Endodermal cell (in vitro differentiated cells): Measurements from ENCODE around the gene BTAF1. TPM values are rescaled to one million over a fixed set of nuclear protein-coding genes. Genes with fewer than 3 reads are reported as not detected.

Experiments
- DNase-seq: peaks from one replicate; pipeline ENCODE4 v3.0.0-alpha.2; 2017
- H3K27ac ChIP-seq: 2 replicates; pipeline ENCODE4 v1.5.1; 2013; ENCODE audit warnings: mild to moderate bottlenecking, low read depth, low read length, moderate library complexity
- H3K27me3 ChIP-seq: 2 replicates; pipeline ENCODE4 v1.6.1; 2013; ENCODE audit warnings: mild to moderate bottlenecking, low read length, moderate library complexity; ENCODE audit not compliant: insufficient read depth, control insufficient read depth, poor library complexity, severe bottlenecking
- H3K36me3 ChIP-seq: 2 replicates; pipeline ENCODE4 v1.7.0; 2013; ENCODE audit warnings: mild to moderate bottlenecking, low read length, moderate library complexity; ENCODE audit not compliant: control insufficient read depth, insufficient read depth
- H3K4me1 ChIP-seq: one replicate; pipeline ENCODE4 v1.7.0; 2013; ENCODE audit warnings: low read length; ENCODE audit not compliant: control insufficient read depth, insufficient read depth
- H3K4me3 ChIP-seq: 2 replicates; pipeline ENCODE4 v1.5.1; 2013; ENCODE audit warnings: mild to moderate bottlenecking, low read length, moderate library complexity
- H3K9ac ChIP-seq: 2 replicates; pipeline ENCODE4 v1.6.1; 2013; ENCODE audit warnings: mild to moderate bottlenecking, low read length, moderate library complexity; ENCODE audit not compliant: poor library complexity, severe bottlenecking; ENCODE audit errors: extremely low read depth
- H3K9me3 ChIP-seq: 2 replicates; pipeline ENCODE4 v1.6.1; 2013; ENCODE audit warnings: mild to moderate bottlenecking, low read length, moderate library complexity; ENCODE audit not compliant: control insufficient read depth
- H3K27ac Mint-ChIP-seq: 2 replicates; pipeline ENCODE4 v1.8.0; 2020; ENCODE audit warnings: mixed read lengths
- H3K27me3 Mint-ChIP-seq: 2 replicates; pipeline ENCODE4 v1.8.0; 2021; ENCODE audit warnings: mild to moderate bottlenecking, mixed read lengths; ENCODE audit not compliant: insufficient read depth
- H3K36me3 Mint-ChIP-seq: 2 replicates; pipeline ENCODE4 v1.8.0; 2020; ENCODE audit warnings: low read depth, mixed read lengths
- H3K4me1 Mint-ChIP-seq: 2 replicates; pipeline ENCODE4 v1.8.0; 2020; ENCODE audit warnings: mixed read lengths
- H3K4me3 Mint-ChIP-seq: 2 replicates; pipeline ENCODE4 v1.8.0; 2020; ENCODE audit warnings: mild to moderate bottlenecking, moderate library complexity, mixed read lengths
- H3K9me3 Mint-ChIP-seq: 2 replicates; pipeline ENCODE4 v1.8.0; 2020; ENCODE audit warnings: mild to moderate bottlenecking, mixed read lengths
- WGBS, 2 experiments: methylation state at CpG; one replicate each; pipeline versions ENCODE4 v1.1.5 to v1.1.7; 2013; ENCODE audit warnings: missing lambda C conversion rate in 2 of 2, mixed read lengths in 1 of 2; ENCODE audit not compliant: insufficient coverage in 1 of 2, insufficient read length in 1 of 2; 5-methylcytosine and 5-hydroxymethylcytosine counted together
- total RNA-seq, 2 donors: library from RNA; stranded (reverse); fragmentation: NEBNext Ultra II Directional in 1 of 2; extraction: Animal tissue kit (Norgen Biotek cat#: 25700) in 1 of 2; gene quantifications; 2 replicates in 1 of 2; 3 replicates in 1 of 2; pipeline ENCODE4 v1.2.1, GENCODE V29; 2021
- TF ChIP-seq, protein P1 (sequence below): fragments of 200-600 bp; sonication (generic); conservative IDR thresholded peaks from 2 replicates; pipeline ENCODE4 v1.5.0; 2021; ENCODE audit warnings: antibody characterized with exemption, mild to moderate bottlenecking

BTAF1 gene
- total RNA-seq, 2 donors from 2014 or later = 46.2 to 54.3 TPM

DNA sequence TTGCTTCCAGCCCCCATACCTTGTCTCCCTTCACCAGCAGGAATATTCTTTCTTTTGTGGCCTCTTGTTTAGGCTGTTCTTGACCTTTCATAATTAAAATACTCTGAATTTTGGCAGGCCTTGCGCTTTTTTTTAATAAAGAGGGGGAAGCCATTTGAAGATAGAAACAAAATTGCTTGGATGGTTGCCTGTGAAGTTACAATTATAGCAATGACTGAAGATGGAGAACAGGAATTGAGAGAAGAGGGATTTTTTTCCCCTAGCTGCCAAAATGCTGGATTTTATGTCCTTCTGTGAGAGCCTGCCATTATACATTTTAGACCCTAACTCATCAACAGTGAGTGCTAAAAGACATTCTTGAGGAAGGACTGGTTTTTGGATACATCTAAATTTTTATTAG is 39.0 kb upstream of the BTAF1 start:
- Mint-ChIP-seq H3K4me3 (no peak overlapping the region), H3K9me3 (peaks cover 6% of the 10 kb centered on the region), H3K27ac (peak overlapping the region; percentile 57), H3K4me1 (peaks cover 45% of the 10 kb centered on the region), H3K36me3 (peaks cover 4% of the 10 kb centered on the region), H3K27me3 (peaks cover 2% of the 10 kb centered on the region)
- Histone ChIP-seq H3K4me1 (peaks cover 13% of the 10 kb centered on the region), H3K27me3 (no peaks in the 10 kb centered on the region), H3K9ac (no peak overlapping the region), H3K4me3 (no peak overlapping the region), H3K9me3 (peaks cover 14% of the 10 kb centered on the region), H3K36me3 (no peaks in the 10 kb centered on the region), H3K27ac (peak overlapping the region; percentile 92)
- no peak for DNase-seq
- TF ChIP-seq, protein P1, sequence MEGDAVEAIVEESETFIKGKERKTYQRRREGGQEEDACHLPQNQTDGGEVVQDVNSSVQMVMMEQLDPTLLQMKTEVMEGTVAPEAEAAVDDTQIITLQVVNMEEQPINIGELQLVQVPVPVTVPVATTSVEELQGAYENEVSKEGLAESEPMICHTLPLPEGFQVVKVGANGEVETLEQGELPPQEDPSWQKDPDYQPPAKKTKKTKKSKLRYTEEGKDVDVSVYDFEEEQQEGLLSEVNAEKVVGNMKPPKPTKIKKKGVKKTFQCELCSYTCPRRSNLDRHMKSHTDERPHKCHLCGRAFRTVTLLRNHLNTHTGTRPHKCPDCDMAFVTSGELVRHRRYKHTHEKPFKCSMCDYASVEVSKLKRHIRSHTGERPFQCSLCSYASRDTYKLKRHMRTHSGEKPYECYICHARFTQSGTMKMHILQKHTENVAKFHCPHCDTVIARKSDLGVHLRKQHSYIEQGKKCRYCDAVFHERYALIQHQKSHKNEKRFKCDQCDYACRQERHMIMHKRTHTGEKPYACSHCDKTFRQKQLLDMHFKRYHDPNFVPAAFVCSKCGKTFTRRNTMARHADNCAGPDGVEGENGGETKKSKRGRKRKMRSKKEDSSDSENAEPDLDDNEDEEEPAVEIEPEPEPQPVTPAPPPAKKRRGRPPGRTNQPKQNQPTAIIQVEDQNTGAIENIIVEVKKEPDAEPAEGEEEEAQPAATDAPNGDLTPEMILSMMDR = no peak
- 81% methylated on average over 1 of the region's 1 CpG; no CpG with 5 or more reads in 1 of the 2 experiments for WGBS, 2 experiments

DNA sequence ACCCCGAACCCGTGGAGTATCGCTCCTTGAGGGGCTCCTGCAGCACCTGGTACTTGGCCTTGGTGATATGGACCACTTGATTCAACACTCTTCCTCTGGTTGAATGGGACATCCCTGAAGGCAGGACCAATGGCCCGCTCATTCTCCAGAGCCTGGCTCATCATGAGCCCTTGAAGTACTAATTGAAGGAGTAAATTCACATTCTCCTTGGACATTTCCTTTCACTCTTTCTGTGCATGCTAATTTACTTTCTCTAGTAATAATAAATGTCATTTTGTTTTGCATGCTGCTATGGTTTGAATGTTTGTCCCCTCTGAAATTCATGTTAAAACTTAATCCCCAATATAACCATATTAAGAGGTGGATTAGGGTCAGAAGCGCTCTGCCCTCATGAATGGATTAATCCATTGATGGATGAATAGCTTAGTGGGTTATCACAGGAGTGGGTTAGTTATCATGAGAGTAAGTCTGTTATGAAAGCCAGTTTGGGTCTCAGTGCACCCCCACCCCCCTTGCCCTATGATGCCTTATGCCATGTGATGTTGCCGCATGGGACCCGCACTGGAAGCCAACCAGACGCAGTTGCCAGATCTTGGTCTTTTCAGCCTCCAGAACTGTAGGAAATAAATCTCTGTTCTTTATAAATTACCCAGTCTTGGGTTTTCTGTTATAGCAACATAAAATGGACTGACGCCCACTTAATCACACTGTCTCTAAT is 38.0 kb upstream of the BTAF1 start:
- Histone ChIP-seq H3K27ac (peak overlapping the region; percentile 92), H3K9ac (no peak overlapping the region), H3K4me1 (peaks cover 13% of the 10 kb centered on the region), H3K4me3 (no peak overlapping the region), H3K9me3 (peaks cover 14% of the 10 kb centered on the region), H3K27me3 (no peaks in the 10 kb centered on the region), H3K36me3 (no peaks in the 10 kb centered on the region)
- Mint-ChIP-seq H3K4me3 (no peak overlapping the region), H3K27ac (no peak overlapping the region), H3K36me3 (peaks cover 4% of the 10 kb centered on the region), H3K4me1 (peaks cover 37% of the 10 kb centered on the region), H3K9me3 (peaks cover 6% of the 10 kb centered on the region), H3K27me3 (peaks cover 2% of the 10 kb centered on the region)
- TF ChIP-seq, protein P1 = no peak
- WGBS, 2 experiments = 91 to 100% methylated on average over 5 to 8 of the region's 9 CpGs
- DNase-seq = no peak

GRCh38 chr10:91886954-91887271 is 36.7 kb upstream of the BTAF1 start:
- no peak for DNase-seq
- Histone ChIP-seq H3K4me3 (peak overlapping the region; percentile 80), H3K36me3 (no peaks in the 10 kb centered on the region), H3K27me3 (no peaks in the 10 kb centered on the region), H3K4me1 (peaks cover 13% of the 10 kb centered on the region), H3K9me3 (peaks cover under 1% of the 10 kb centered on the region), H3K27ac (peak overlapping the region; percentile 98), H3K9ac (peak overlapping the region; percentile 35)
- Mint-ChIP-seq H3K4me3 (peak overlapping the region; percentile 60), H3K4me1 (peaks cover 32% of the 10 kb centered on the region), H3K36me3 (no peaks in the 10 kb centered on the region), H3K27me3 (no peaks in the 10 kb centered on the region), H3K27ac (peak overlapping the region; percentile 98), H3K9me3 (no peaks in the 10 kb centered on the region)
- WGBS, 2 experiments = 0 to 8% methylated on average over 3 to 6 of the region's 6 CpGs
- TF ChIP-seq, protein P1 = no peak
